COLO668 (cell line): ENCODE results near the gene TTC28.
"Not testable (repeated sequence)": the region's sequence is repeated elsewhere in the genome, so short reads cannot be mapped to it uniquely, and the experiment has no call there.

Experiments
- DNase-seq: peaks from one replicate; lab custom pipeline; 2025; ENCODE audit not compliant: unreplicated experiment; lab: John Stamatoyannopoulos, UW

The TTC28 gene

DNA sequence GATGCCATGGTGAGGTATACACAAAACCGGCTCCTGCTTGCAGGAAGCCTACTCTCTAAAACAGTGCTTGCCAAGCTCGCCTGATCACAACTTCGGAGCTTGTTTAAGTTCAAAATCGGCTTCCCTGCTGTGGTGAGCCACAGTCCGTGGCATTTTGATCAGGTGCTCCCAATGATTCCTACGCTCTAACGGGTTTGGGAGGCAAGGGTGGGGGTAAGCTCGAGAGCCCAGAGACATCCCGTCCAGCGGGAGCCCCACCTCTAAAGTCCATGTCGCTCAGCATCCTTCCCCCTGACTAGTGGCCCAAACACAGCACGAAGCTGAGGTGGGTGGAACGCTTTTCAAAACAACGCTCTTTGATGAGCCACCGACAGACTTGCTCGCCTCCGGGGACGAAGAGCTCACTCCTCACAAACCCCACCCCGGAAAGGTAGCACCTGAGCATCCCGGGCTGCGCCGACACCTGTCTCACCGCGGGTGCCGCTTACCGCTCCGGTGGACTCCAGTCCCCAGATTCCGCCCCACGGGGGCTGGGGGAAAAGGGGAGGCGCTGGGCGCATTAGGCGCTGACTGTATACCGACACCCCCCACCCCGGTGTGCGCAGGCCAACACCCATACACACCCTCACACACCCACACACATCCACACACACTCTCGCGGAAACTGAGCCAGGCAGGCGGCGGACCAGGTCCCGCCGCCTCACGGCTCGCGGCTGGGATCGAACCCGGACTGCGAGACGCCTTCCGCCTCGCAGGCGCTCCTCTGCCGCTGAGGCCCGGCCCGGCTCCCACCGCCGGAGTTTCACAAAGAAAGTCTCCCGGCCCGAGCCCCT, 646 bp downstream of the TTC28 start:
- DNase-seq: peak; percentile 47

- not testable (repeated sequence) for DNase-seq
These were observed 1.5 kb downstream of the TTC28 start for GRCh38 chr22:28678170-28678569.

DNA sequence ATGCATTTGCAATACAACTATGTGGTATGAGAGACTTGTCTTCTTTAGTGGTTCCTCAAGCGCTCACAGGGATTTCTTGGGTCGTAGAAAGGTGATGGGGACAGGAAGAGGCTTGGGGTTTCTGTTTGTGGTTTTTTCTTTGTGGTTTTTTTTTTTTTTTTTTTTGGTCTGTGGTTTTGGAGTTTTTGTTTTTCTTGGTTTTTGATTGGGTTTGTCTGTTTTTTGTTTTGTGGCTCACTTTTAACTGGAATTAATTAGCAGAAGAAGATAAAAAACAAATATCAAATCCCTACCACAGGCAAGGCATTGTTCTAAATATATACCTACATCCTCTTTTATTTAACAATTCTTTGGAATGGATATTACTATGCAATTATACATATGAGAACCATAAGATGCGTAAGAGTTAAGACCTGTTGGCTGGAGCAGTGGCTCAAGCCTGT, 5.5 kb downstream of the TTC28 start:
- DNase-seq: no peak

GRCh38 chr22:28670756-28671155, 8.9 kb downstream of the TTC28 start:
- DNase-seq: no peak

GRCh38 chr22:28670161-28670560, 9.5 kb downstream of the TTC28 start:
- DNase-seq: no peak

- no peak for DNase-seq
These were observed 10.3 kb downstream of the TTC28 start for GRCh38 chr22:28669387-28669786.

- DNase-seq: not testable (repeated sequence)
These were observed 16.1 kb downstream of the TTC28 start for GRCh38 chr22:28663569-28663942.

- DNase-seq: no peak
These were observed 21.2 kb downstream of the TTC28 start for GRCh38 chr22:28658448-28658847.

DNA sequence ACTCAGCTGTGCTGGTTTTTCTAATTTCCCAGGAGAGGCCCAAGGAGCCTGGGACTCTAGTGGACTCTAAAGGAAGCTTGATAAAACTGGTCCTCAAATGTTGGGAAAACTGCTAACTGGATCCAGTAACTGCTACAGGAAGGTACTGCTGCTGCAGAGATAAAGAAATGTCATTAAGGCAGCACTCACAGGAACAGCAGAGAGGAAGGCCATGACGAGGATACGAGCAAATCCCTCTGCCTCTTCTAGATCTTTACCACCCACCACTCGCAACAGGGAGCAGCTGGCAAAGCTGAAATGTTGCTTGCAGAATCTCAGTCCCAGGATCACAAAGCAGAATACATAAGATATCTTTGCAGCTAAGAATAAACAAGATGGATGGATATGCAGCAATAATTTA, 23.5 kb downstream of the TTC28 start:
- no peak for DNase-seq

GRCh38 chr22:28650463-28650862, 29.2 kb downstream of the TTC28 start:
- DNase-seq: no peak

- no peak for DNase-seq
These were observed 30.8 kb downstream of the TTC28 start for GRCh38 chr22:28648792-28649191.

GRCh38 chr22:28647216-28647615, 32.4 kb downstream of the TTC28 start:
- no peak for DNase-seq

DNA sequence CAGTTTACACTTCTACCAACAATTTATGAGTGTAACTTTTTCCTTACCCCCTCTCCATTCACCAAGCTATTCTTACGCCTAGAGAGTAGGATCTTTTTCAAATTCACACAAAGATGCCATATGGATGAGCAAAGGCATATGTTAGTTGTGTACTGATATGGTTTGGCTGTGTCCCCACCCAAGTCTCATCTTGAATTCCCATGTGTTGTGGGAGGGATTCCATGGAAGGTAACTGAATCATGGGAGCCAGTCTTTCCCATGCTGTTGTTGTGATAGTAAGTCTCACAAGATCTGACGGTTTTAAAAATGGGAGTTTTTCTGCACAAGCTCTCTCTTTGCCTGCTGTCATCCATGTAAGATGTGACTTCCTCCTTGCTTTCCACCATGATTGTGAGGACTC, 40.3 kb downstream of the TTC28 start:
- DNase-seq: no peak

DNA sequence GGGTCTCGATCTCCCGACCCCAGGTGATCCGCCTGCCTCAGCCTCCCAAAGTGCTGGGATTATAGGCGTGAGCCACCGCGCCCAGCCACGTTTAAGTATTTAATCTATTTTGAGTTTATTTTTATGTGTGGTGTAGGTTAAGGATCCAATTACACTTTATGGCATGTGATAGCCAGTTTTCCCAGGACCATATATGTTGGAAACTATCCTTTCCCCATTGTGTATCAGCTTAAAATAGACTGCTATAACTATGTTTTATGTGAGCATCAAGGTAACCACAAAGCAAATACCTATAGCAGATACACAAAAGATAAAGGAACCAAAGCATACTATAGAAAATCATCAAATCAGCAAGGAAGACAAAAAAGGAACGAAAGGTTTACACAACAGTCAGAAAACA, 42.4 kb downstream of the TTC28 start:
- no peak for DNase-seq

GRCh38 chr22:28630177-28630574, 49.5 kb downstream of the TTC28 start:
- DNase-seq: no peak

- no peak for DNase-seq
These were observed 50.0 kb downstream of the TTC28 start for GRCh38 chr22:28629420-28630176.

DNA sequence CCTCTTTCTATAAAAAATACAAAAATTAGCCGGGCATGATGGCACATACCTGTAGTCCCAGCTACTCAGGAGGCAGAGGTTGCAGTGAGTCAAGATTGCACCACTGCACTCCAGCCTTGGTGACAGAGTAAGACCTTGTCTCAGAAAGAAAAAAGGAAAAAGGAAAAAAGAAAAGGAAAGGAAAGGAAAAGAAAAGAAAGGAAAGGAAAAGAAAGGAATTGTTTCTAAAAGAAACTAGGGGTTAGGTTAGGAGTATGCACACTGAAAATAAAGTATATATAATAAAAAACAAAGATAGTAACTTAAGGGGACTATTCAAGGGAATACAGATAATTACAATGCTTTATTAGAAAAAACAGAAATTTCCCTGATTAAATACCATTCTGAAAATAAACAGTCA, 50.9 kb downstream of the TTC28 start:
- DNase-seq: no peak

DNA sequence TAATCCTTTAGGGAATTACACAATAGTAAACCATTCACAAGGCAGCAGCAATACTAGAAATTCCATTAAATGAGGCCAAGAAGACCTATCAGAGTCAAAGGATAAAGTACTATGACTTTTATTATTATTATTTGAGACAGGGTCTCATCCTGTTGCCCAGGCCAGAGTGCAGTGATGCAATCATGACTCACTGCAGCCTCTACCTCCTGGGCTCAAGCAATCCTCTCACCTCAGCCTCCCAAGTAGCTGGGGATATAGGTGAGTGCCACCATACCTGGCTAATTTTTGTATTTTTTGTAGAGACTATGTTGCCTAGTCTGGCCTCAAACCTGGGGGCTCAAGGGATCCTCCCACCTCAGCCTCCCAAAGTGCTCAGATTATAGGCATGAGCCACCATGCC, 51.8 kb downstream of the TTC28 start:
- no peak for DNase-seq

GRCh38 chr22:28620244-28620922, 59.3 kb downstream of the TTC28 start:
- no peak for DNase-seq

- DNase-seq: no peak
These were observed 60.4 kb downstream of the TTC28 start for GRCh38 chr22:28619236-28619635.

DNA sequence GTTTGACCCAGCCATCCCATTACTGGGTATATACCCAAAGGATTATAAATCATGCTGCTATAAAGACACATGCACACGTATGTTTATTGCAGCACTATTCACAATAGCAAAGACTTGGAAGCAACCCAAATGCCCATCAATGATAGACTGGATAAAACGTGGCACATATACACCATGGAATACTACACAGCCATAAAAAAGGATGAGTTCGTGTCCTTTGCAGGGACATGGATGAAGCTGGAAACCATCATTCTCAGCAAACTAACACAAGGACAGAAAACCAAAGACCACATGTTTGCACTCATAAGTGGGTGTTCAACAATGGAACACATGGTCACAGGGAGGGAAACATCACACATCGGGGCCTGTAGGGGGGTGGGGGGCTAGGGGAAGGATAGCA, 64.2 kb downstream of the TTC28 start:
- not testable (repeated sequence) for DNase-seq

- no peak for DNase-seq
These were observed 69.7 kb downstream of the TTC28 start for GRCh38 chr22:28609921-28610320.
